HepG2 (cell line): ENCODE results near the gene ACP2. TPM values are rescaled to one million over a fixed set of nuclear protein-coding genes. Genes with fewer than 3 reads are reported as not detected.

Experiments
- AGO1 ChIP-seq: fragments of 200-400 bp; formaldehyde crosslinking; IDR thresholded peaks from 2 replicates; pipeline ENCODE4 v1.6.1; 2017; ENCODE audit warnings: mild to moderate bottlenecking, low read depth, low read length, moderate library complexity; ENCODE audit not compliant: poor library complexity, severe bottlenecking
- ASH2L ChIP-seq: fragments of 300-600, 200-600 bp; sonication (generic); IDR thresholded peaks from 2 replicates; pipeline ENCODE4 v1.7.0; 2017; ENCODE audit warnings: low read depth, mild to moderate bottlenecking, moderate library complexity, mixed read lengths, low read length; ENCODE audit not compliant: insufficient read length
- BORCS8-MEF2B ChIP-seq: sonication (generic); formaldehyde crosslinking; IDR thresholded peaks from 2 replicates; pipeline ENCODE4 v1.8.0; 2022; ENCODE audit warnings: mild to moderate bottlenecking, missing genetic modification reagents
- BRF2 ChIP-seq: sonication (generic); formaldehyde crosslinking; IDR thresholded peaks from 2 replicates; pipeline ENCODE4 v1.8.1; 2022; ENCODE audit warnings: mild to moderate bottlenecking, missing genetic modification reagents
- DMAP1 ChIP-seq: IDR thresholded peaks from 2 replicates; pipeline ENCODE4 v1.6.1; 2016
- E2F1 ChIP-seq: sonication (generic); formaldehyde crosslinking; IDR thresholded peaks from 2 replicates; pipeline ENCODE4 v1.5.0; 2020; ENCODE audit warnings: missing genetic modification reagents
- FOXK1 ChIP-seq: sonication (generic); formaldehyde crosslinking; IDR thresholded peaks from 2 replicates; pipeline ENCODE4 v1.4.0; 2020; ENCODE audit warnings: low read depth, missing genetic modification reagents, borderline replicate concordance
- GZF1 ChIP-seq: sonication (generic); formaldehyde crosslinking; IDR thresholded peaks from 2 replicates; pipeline ENCODE4 v1.5.1; 2020; ENCODE audit warnings: mild to moderate bottlenecking, missing genetic modification reagents
- HMGXB3 ChIP-seq: sonication (generic); formaldehyde crosslinking; IDR thresholded peaks from 2 replicates; pipeline ENCODE4 v1.4.0; 2020; ENCODE audit warnings: missing genetic modification reagents, borderline replicate concordance
- HNRNPK ChIP-seq: fragments of 200-400 bp; formaldehyde crosslinking; IDR thresholded peaks from 2 replicates; pipeline ENCODE4 v1.6.1; 2018; ENCODE audit warnings: low read length, low read depth, moderate library complexity, mild to moderate bottlenecking; ENCODE audit not compliant: poor library complexity, severe bottlenecking
- HNRNPLL ChIP-seq: fragments of 200-400 bp; formaldehyde crosslinking; IDR thresholded peaks from 2 replicates; pipeline ENCODE4 v1.6.1; 2017; ENCODE audit warnings: mild to moderate bottlenecking, low read depth, low read length; ENCODE audit not compliant: poor library complexity, severe bottlenecking
- KLF9 ChIP-seq: IDR thresholded peaks from 2 replicates; pipeline ENCODE4 v1.6.1; 2016; ENCODE audit warnings: low read depth
- NBN ChIP-seq: fragments of 450-650 bp; conservative IDR thresholded peaks from 2 replicates; pipeline ENCODE4 v1.6.1; 2017
- NFYB ChIP-seq: sonication (generic); formaldehyde crosslinking; IDR thresholded peaks from 2 replicates; pipeline ENCODE4 v1.4.0; 2020; ENCODE audit warnings: missing genetic modification reagents
- NKX3-1 ChIP-seq: sonication (generic); formaldehyde crosslinking; IDR thresholded peaks from 2 replicates; pipeline ENCODE4 v1.5.0; 2020; ENCODE audit warnings: missing genetic modification reagents
- NR3C1 ChIP-seq: sonication (generic); formaldehyde crosslinking; IDR thresholded peaks from 2 replicates; pipeline ENCODE4 v1.4.0; 2020; ENCODE audit warnings: missing genetic modification reagents
- SATB2 ChIP-seq: sonication (generic); formaldehyde crosslinking; IDR thresholded peaks from 2 replicates; pipeline ENCODE4 v1.5.0; 2020; ENCODE audit warnings: missing genetic modification reagents
- ZNF143 ChIP-seq: sonication (generic); formaldehyde crosslinking; IDR thresholded peaks from 2 replicates; pipeline ENCODE4 v1.4.0; 2020; ENCODE audit warnings: missing genetic modification reagents
- ZNF513 ChIP-seq: sonication (generic); formaldehyde crosslinking; conservative IDR thresholded peaks from 2 replicates; pipeline ENCODE4 v1.5.0; 2020; ENCODE audit warnings: missing genetic modification reagents
- ZNF547 ChIP-seq: sonication (generic); formaldehyde crosslinking; IDR thresholded peaks from 2 replicates; pipeline ENCODE4 v1.5.1; 2020; ENCODE audit warnings: mild to moderate bottlenecking, missing genetic modification reagents
- ZNF589 ChIP-seq: sonication (generic); formaldehyde crosslinking; conservative IDR thresholded peaks from 2 replicates; pipeline ENCODE4 v1.8.0; 2022; ENCODE audit warnings: mild to moderate bottlenecking, moderate library complexity, missing genetic modification reagents
- ZNF772 ChIP-seq: sonication (generic); formaldehyde crosslinking; IDR thresholded peaks from 2 replicates; pipeline ENCODE4 v1.5.0; 2020; ENCODE audit warnings: mild to moderate bottlenecking, missing genetic modification reagents
- polyA plus RNA-seq, 8 experiments: library from polyadenylated mRNA; depleted of rRNA in 3 of 8; stranded (reverse) in 7 of 8; unstranded in 1 of 8; fragments of >200 nt; fragmentation: Illumina TruSeq in 4 of 8; extraction: Trizol in 4 of 8; gene quantifications; 2 replicates each; pipeline versions ENCODE4 v1.2.1 to v1.2.3, GENCODE V29; 2011 to 2016; ENCODE audit warnings: low read depth in 4 of 8, missing spikeins in 1 of 8, mixed read lengths in 1 of 8; ENCODE audit not compliant: insufficient read depth in 1 of 8
- total RNA-seq, 5 experiments: library from RNA; depleted of rRNA; stranded (reverse); fragments of >200 nt; fragmentation: Illumina TruSeq; extraction: Trizol; gene quantifications; 2 replicates each; pipeline ENCODE4 v1.2.3, GENCODE V29; 2016; ENCODE audit warnings: low read depth in 1 of 5

The ACP2 gene
- total and polyA plus RNA-seq, 2 of the 13 experiments (the other 11 are each of a cell fraction or from before 2014, with no cell fraction given) = 17.7 to 20.2 TPM

- TF ChIP-seq BRF2 (CRISPR knock-in tag) (no peak), NFYB (no peak), HNRNPLL (no peak), ZNF589 (CRISPR knock-in tag) (no peak), ZNF143 (CRISPR knock-in tag) (peak; percentile 89), SATB2 (CRISPR knock-in tag) (no peak; the same call in 1 of the 2 replicates), HMGXB3 (CRISPR knock-in tag) (no peak; the same call in 1 of the 2 replicates), KLF9 (CRISPR knock-in tag) (no peak), BORCS8-MEF2B (CRISPR knock-in tag) (peak; percentile 33; the same call in 1 of the 2 replicates), AGO1 (no peak), ZNF547 (CRISPR knock-in tag) (no peak), ZNF772 (CRISPR knock-in tag) (peak; percentile 28; the same call in 1 of the 2 replicates), GZF1 (CRISPR knock-in tag) (no peak), ASH2L (peak; percentile 62), NBN (no peak), HNRNPK (no peak), E2F1 (no peak), FOXK1 (CRISPR knock-in tag) (peak; percentile 39; the same call in 1 of the 2 replicates), ZNF513 (CRISPR knock-in tag) (no peak), NKX3-1 (no peak), DMAP1 (CRISPR knock-in tag) (peak; percentile 49; the same call in 1 of the 2 replicates), NR3C1 (CRISPR knock-in tag) (no peak)
Observed at GRCh38 chr11:47269002-47269828, 20.6 kb upstream of the ACP2 start (continued).
